RCC 7860 (cell line): Measurements from ENCODE around the gene IFI35.
"Not testable (repeated sequence)": the region's sequence is repeated elsewhere in the genome, so short reads cannot be mapped to it uniquely, and the experiment has no call there.

Experiments
- DNase-seq: peaks from one replicate; pipeline ENCODE4 v3.0.0-alpha.2; 2015; ENCODE audit warnings: low spot score
- FAIRE-seq: peaks from 2 replicates; lab custom pipeline; 2012; peaks lifted over from hg19 to GRCh38; lab: Jason Lieb, UNC

The IFI35 gene

DNA sequence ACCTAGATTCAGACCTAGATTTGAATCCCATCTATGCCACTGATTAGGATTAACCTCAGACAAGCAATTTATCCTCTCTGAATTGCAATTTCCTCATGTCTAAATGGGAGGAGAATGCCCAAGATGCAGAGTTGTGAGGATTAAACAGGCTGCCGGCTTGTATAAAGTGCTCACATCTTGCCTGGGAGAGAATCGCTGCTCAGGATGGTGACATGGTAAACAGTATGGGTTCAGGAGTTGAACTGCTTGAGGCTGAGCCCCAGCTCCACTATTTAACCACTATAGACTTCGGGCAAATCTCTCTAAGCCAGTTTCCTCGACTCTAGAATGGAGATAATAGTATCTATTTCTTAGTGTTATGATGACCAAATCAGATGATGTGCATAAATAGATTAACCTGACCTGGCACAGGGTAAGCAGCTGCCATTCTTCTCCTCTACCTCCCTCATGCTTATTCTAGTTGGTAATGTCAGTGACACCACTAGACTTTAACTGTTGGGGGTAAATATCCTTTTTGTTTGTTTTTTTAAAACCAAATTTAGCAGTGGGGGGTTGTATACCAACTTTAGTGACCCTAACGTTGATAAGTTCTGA is 9.1 kb upstream of the IFI35 start:
- FAIRE-seq (no peak), DNase-seq (no peak)

- DNase-seq = peak; percentile 100
- peak; percentile 96 for FAIRE-seq
These were observed 8.3 kb upstream of the IFI35 start, which contains the start of gene RPL27 for GRCh38 chr17:42997984-42998938. Gene RPL27, plus strand, starts transcription at chr17:42998419. Its CDS starts 332 bp downstream, at chr17:42998751.

- DNase-seq (no peak), FAIRE-seq (no peak)
These were observed 7.5 kb upstream of the IFI35 start for GRCh38 chr17:42999003-42999525.

- not testable (repeated sequence) for DNase-seq, FAIRE-seq
These were observed 5.7 kb upstream of the IFI35 start for GRCh38 chr17:43000894-43001293.

DNA sequence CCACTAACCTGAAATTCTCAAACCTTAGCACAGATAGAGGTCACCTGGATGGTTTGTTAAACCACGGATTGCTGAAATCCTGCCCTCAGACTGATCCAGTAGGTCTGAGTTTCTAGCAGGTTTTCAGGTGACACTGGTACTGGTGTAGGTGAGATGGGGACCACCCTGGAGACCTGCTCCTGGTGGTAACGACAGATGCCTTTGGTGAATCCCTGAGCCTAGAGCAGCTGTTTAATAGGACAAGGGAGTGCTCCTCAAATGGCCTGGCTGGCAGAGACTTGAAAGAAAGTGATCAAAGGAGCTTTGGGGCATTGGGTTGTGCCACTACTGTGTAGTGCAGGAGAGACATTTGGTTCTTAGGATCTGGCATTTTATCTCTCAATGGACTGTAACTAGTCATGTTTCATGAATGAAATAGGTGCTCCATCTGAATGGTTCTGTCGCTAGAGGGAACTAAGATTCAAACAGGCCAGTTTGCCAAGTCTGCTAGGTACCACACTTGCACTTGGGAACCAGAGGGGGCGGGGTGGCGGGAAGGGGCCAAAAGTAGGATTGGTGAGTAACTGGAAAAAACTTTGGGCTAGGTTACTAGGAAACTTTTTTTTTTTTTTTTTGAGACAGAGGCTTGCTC is 2.9 kb upstream of the IFI35 start:
- FAIRE-seq (no peak), DNase-seq (peak; percentile 49)

- no peak for DNase-seq
- FAIRE-seq = no peak
These were observed 4.2 kb downstream of the IFI35 start for GRCh38 chr17:43010667-43011308.

DNA sequence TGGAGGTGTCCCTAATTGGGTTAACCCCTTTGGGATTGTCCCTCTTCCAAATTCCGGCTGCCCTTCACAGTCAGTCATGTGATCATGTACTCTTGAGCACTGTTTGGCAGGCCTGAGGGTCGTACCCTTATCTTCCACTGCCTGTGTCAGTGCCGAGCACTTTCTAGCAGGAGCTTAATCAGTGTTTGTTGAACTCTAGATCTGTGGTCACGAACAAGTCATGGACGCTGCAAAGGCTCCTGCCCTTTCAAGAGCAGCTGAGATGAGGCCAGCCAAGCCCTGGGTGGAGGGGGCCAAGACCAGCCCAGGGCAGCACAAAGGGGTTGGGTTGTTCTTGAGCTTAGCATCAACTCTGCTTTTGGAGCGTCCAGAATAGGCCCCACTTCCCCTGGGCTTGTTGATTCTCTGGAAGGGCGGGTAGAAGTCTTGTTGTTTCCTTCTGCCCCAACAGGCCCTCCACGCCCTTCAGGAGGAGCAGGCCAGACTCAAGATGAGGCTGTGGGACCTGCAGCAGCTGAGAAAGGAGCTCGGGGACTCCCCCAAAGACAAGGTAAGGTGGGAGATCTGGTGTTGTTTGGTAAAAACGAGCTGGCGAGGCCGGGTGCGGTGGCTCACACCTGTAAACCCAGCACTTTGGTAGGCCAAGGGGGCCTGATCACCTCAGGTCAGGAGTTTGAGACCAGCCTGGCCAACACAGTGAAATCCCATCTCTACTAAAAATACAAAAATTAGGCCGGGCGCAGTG is 5.3 kb downstream of the IFI35 start:
- DNase-seq (no peak), FAIRE-seq (no peak)

DNA sequence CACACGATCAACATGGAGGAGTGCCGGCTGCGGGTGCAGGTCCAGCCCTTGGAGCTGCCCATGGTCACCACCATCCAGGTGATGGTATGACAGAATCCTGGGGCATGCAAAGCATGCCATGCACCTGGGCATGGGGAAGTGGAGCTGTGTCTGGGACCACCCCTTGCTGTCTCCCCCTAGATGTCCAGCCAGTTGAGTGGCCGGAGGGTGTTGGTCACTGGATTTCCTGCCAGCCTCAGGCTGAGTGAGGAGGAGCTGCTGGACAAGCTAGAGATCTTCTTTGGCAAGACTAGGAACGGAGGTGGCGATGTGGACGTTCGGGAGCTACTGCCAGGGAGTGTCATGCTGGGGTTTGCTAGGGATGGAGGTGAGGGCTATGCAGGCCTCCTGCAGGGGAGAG is 6.7 kb downstream of the IFI35 start:
- FAIRE-seq (no peak), DNase-seq (no peak)

DNA sequence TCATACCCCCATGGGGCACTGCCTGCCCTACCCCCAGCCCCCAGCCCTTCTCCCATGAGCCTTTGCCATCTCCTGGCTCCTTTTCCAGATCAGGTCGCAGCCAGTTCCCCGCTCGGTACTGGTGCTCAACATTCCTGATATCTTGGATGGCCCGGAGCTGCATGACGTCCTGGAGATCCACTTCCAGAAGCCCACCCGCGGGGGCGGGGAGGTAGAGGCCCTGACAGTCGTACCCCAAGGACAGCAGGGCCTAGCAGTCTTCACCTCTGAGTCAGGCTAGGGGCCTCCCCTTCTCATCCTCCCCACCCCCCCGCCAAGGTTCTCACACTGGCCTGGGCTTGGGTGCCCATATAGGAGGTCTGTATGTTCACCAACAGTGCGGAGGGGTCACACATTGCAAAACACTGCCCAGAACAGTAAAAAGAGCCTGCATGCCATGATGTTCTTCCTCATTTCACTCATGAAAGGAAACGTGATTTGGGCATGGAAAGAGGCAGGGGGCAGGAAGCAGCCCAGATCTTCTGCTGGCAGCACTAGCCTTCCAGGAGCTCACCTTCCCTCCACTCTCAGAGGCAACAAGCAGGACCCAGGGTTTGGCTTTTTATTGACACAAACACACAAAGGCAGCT is 7.5 kb downstream of the IFI35 start:
- FAIRE-seq (no peak), DNase-seq (no peak)

GRCh38 chr17:43014649-43015542 is 8.3 kb downstream of the IFI35 start:
- FAIRE-seq (no peak), DNase-seq (no peak)

DNA sequence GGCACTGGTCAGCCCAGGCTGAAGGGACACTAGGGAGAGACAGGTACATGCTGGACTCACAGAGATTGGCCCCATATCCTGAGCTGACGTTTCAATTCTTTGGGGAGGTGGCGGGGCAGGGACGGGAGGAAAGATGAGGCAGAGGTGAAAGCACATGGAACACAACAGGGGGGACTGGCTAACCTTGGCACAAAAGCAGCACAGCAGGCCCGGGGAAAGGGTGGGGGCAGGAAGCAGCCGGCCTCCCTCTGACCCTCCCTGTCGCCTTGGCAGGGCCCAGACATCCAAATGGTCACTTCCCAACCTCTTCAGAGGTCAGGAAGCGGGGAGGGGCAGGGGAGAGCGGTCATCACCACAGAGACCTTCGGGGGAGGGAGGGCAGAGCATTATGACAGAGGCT is 9.0 kb downstream of the IFI35 start:
- FAIRE-seq (no peak), DNase-seq (no peak)

DNA sequence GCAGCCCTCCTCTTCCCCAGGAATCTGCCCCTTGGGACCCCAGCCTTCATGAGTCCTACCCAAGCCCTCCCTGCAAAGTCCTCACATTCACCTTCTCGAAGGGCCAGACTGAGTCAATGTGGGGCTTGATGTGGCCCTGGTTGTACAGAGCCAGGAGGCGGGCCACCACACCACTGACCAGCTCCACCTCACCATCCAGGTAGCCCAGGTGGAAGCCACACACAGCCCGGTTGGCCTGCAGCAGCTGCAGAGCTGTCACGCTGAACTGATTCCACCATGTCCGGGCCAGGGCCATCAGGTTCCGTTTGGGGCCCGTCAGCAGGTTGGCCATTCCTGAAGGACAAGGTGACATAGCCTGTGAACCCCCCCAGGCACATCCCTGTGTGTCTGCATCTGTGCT is 9.6 kb downstream of the IFI35 start:
- no peak for FAIRE-seq
- DNase-seq = no peak

DNA sequence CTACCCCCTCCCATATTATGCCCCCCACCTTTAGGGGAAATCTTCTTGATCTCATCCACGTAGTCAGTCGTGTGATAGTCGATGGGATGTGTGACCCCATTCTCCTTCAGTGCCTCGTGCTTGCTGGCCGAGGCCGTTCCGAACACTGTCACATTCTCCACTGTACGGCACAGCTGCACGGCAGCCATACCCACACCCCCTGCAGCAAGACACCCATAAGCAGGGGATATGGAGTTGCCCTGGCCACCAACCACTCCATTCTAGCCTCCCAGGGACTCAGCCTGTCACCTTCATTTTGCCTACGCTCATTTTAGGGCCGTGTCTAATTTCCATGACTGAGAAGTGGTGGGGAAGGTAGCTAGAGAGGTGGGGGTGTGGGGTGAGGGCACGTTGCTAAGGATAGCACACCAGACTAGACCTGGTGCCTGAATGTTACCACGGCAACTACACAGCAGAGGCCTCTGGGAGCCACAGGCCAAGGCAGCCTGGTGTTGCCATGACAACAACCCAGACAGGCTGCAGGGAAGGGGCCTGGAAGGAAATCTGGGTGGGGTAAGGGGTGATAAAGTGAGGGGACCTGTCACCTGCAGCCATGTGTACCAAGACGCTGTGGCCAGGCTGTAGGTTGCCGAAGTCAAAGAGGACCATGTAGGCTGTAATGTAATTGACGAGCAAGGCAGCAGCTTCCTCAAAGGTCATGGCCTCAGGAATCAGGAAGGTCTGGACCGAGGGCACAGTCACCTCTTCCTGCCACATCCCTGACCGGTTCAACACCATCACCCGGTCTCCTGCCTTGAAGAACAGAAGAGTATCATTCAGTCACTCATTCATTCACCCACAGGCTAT is 11.6 kb downstream of the IFI35 start:
- FAIRE-seq (no peak), DNase-seq (no peak)

DNA sequence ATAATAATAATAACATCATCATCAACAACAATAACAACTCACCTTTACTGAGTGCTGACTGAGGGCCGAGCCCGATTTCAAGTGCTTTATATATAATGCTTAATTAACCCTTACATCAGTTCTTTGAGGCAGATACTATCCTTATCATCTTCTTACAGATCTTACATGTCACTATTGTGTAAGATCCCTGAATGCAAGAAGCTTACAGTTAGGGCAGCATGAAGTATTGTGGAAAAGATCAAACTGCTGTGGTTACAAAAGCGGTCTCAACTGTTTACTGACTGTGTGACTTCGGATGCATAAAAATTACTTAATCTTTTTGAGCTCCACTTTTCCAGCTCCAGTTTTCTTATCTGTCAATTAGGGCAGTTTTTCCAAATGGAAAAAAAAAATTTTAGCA is 12.3 kb downstream of the IFI35 start:
- FAIRE-seq (no peak), DNase-seq (no peak)

DNA sequence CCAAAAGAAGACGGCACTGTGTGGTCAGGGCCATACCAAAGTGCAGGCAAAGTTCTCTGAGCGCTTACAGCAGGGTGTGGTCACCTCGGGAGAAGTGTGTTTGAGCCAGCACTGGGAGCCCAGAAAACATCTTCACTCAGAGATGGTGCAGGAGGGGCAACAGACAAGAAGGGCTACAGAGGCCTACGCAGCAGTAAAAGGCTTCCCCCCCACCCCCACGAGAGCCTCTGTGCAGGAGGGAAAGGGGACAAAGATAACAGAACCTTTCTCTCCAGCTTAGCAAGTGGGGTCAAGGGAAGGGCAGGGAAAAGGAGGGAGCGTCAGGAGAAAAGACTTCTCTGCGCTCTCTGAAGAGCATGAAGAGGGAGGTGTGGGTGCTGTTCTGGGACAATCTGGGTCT is 12.8 kb downstream of the IFI35 start:
- no peak for FAIRE-seq
- no peak for DNase-seq

DNA sequence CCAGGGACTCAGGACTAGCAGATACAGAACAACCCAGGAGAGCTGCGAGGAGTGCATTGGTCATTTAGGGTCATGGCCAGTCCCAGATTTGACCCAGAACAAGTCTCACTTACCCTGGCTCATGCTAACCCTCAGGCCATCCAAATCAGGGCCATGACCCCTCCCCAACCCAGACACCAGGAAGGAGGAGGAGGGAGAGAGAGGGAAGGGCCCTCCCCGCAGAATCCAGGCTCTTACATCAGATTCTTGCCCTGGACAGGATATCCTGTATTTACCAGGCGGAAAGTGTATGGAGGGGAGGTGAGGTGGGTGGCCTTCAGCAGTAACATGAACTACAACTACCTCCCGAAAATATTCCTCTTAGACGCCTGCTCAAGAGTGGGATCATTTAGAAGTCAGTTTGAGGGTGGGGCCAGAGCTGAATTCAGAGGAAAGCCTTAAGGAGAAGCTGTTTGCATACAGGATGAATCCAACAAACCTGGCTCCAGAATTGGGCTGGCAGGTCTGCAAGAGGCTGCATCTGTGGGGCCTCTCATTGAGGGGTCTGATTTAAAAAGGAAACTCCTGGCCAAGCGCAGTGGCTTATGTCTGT is 13.5 kb downstream of the IFI35 start:
- FAIRE-seq (no peak), DNase-seq (no peak)
